GM19328 (cell line): ENCODE measurements around the gene ZNF467.

ENCODE experiments used
- ATAC-seq: cut with Tn5 transposase; IDR thresholded peaks from one replicate; pipeline ENCODE4 v1.9.1; 2021; ENCODE audit warnings: mild to moderate bottlenecking, moderate library complexity; ENCODE audit not compliant: unreplicated experiment

Gene ZNF467

GRCh38 chr7:149716932-149717307 lies 56.5 kb downstream of the ZNF467 start:
- ATAC-seq: no peak

- no peak for ATAC-seq
These were observed 57.1 kb downstream of the ZNF467 start for GRCh38 chr7:149716007-149716931.

- ATAC-seq: no peak
These were observed 57.9 kb downstream of the ZNF467 start for GRCh38 chr7:149715476-149715875.

- ATAC-seq: no peak
These were observed 58.4 kb downstream of the ZNF467 start for GRCh38 chr7:149714910-149715471.
